ENCODE measurements around the gene DCLK1.

The DCLK1 gene

DNA sequence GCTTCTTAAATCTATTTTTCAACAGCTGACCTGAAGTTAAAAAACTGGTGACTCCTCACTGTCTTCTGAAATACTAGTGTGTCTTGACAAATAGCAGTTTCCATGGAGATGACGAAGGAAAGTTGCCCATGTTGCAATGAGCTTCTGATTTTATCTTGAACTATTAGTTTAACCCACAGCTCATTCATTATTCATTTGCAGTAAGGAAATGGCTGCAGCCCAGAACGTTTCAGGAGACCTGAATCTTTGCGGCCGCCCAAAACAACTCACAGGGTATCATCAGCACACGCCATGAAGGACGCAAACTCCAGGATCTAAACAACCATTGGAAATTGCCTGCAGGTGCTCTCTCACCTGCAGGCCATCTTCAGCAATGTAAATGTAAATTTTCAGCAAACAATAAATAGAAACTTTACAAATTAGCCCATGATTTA lies 142.5 kb downstream of the DCLK1 start:
- Histone ChIP-seq H3F3A (ENCODE audit: low read depth) (no peaks in the 10 kb centered on the region), H4K20me1 (ENCODE audit: insufficient read depth, low read length, poor library complexity, severe bottlenecking) (no peaks in the 10 kb centered on the region), H3K4me3 (ENCODE audit: low read length, poor library complexity, severe bottlenecking) (no peak overlapping the region), H3K36me3 (ENCODE audit: insufficient read depth, low read length) (no peaks in the 10 kb centered on the region), H3K4me1 (ENCODE audit: insufficient read depth, low read length, poor library complexity, severe bottlenecking) (no peaks in the 10 kb centered on the region), H3K9me2 (replicated peaks; ENCODE audit: low read depth, low read length) (no peaks in the 10 kb centered on the region), H3K27me3 (ENCODE audit: insufficient read depth, low read length, poor library complexity, severe bottlenecking) (no peaks in the 10 kb centered on the region), H3K9me3 (ENCODE audit: insufficient read depth, low read depth, low read length) (no peaks in the 10 kb centered on the region), H3K9ac (ENCODE audit: low read depth, low read length, poor library complexity, severe bottlenecking) (no peak overlapping the region), H3K79me2 (ENCODE audit: insufficient read depth, low read length) (no peaks in the 10 kb centered on the region), H2AFZ (ENCODE audit: low read length) (no peak overlapping the region), H3K4me2 (ENCODE audit: low read depth, low read length, poor library complexity, severe bottlenecking) (no peak overlapping the region)
- no peak for TF ChIP-seq CTCF (conservative IDR thresholded peaks at IDR 0.05; ENCODE audit: low read length)
- no peak for TF ChIP-seq EZH2phosphoT487 (IDR thresholded peaks at IDR 0.05; ENCODE audit: borderline replicate concordance)

- Histone ChIP-seq H3K4me3 (ENCODE audit: low read length, poor library complexity, severe bottlenecking) (no peak overlapping the region), H3K4me2 (ENCODE audit: low read depth, low read length, poor library complexity, severe bottlenecking) (no peak overlapping the region), H3K79me2 (ENCODE audit: insufficient read depth, low read length) (no peaks in the 10 kb centered on the region), H3F3A (ENCODE audit: low read depth) (no peaks in the 10 kb centered on the region), H3K4me1 (ENCODE audit: insufficient read depth, low read length, poor library complexity, severe bottlenecking) (no peaks in the 10 kb centered on the region), H4K20me1 (ENCODE audit: insufficient read depth, low read length, poor library complexity, severe bottlenecking) (no peaks in the 10 kb centered on the region), H3K9ac (ENCODE audit: low read depth, low read length, poor library complexity, severe bottlenecking) (no peak overlapping the region), H2AFZ (ENCODE audit: low read length) (no peak overlapping the region), H3K36me3 (ENCODE audit: insufficient read depth, low read length) (no peaks in the 10 kb centered on the region), H3K9me3 (ENCODE audit: insufficient read depth, low read depth, low read length) (no peaks in the 10 kb centered on the region), H3K27me3 (ENCODE audit: insufficient read depth, low read length, poor library complexity, severe bottlenecking) (no peaks in the 10 kb centered on the region), H3K9me2 (replicated peaks; ENCODE audit: low read depth, low read length) (no peaks in the 10 kb centered on the region)
- TF ChIP-seq EZH2phosphoT487 (IDR thresholded peaks at IDR 0.05; ENCODE audit: borderline replicate concordance): no peak
These were observed 143.3 kb downstream of the DCLK1 start for GRCh38 chr13:35987572-35988513.

GRCh38 chr13:35984776-35985453 lies 146.3 kb downstream of the DCLK1 start:
- Histone ChIP-seq H3K4me1 (ENCODE audit: insufficient read depth, low read length, poor library complexity, severe bottlenecking) (no peaks in the 10 kb centered on the region), H3K4me3 (ENCODE audit: low read length, poor library complexity, severe bottlenecking) (no peak overlapping the region), H3F3A (ENCODE audit: low read depth) (no peaks in the 10 kb centered on the region), H3K9ac (ENCODE audit: low read depth, low read length, poor library complexity, severe bottlenecking) (no peak overlapping the region), H3K4me2 (ENCODE audit: low read depth, low read length, poor library complexity, severe bottlenecking) (no peak overlapping the region), H4K20me1 (ENCODE audit: insufficient read depth, low read length, poor library complexity, severe bottlenecking) (no peaks in the 10 kb centered on the region), H3K27me3 (ENCODE audit: insufficient read depth, low read length, poor library complexity, severe bottlenecking) (no peaks in the 10 kb centered on the region), H3K36me3 (ENCODE audit: insufficient read depth, low read length) (no peaks in the 10 kb centered on the region), H2AFZ (ENCODE audit: low read length) (no peak overlapping the region), H3K9me2 (replicated peaks; ENCODE audit: low read depth, low read length) (no peaks in the 10 kb centered on the region), H3K9me3 (ENCODE audit: insufficient read depth, low read depth, low read length) (no peaks in the 10 kb centered on the region), H3K79me2 (ENCODE audit: insufficient read depth, low read length) (no peaks in the 10 kb centered on the region)
- TF ChIP-seq EZH2phosphoT487 (IDR thresholded peaks at IDR 0.05; ENCODE audit: borderline replicate concordance) (no peak), CTCF (conservative IDR thresholded peaks at IDR 0.05; ENCODE audit: low read length) (no peak)

All from Loucy (cell line).